K562 (cell line): ENCODE results near the gene OAT. TPM values are rescaled to one million over a fixed set of nuclear protein-coding genes. Genes with fewer than 3 reads are reported as not detected.

ENCODE experiments used
- ATAC-seq: fragments of 200-7000 bp; cut with Tn5 transposase; 3 replicates; pipeline ENCODE4 v1.9.1; 2020; ENCODE audit warnings: moderate library complexity
- BruUV-seq: library from RNA; stranded (reverse); fragments of 400-500 nt; replicated peaks from 2 replicates; lab custom pipeline; 2021; lab: Mats Ljungman, UMichigan
- CTCF ChIA-PET: fragments of 300-600 bp; formaldehyde crosslinking; extraction: SDS; loops from one replicate; lab custom pipeline; 2021; ENCODE audit warnings: low intra/inter-chr PET ratio; lab: Yijun Ruan, JAX
- POLR2A ChIA-PET: fragments of 300-600, 350-650 bp; sonication (Branson Sonifier 250); formaldehyde crosslinking; extraction: SDS; loops from one replicate; lab custom pipeline; 2021; ENCODE audit warnings: antibody characterized with exemption, inconsistent platforms; lab: Yijun Ruan, JAX
- DNase-seq, 4 experiments: peaks; one replicate each; pipeline versions ENCODE4 v3.0.0 to v3.0.0-alpha.2; 2011 to 2018; ENCODE audit warnings: low spot score in 3 of 4, mixed read lengths in 3 of 4; ENCODE audit errors: extremely low read depth in 1 of 4
- FAIRE-seq: peaks from 2 replicates; lab custom pipeline; 2011; peaks lifted over from hg19 to GRCh38; lab: Jason Lieb, UNC
- H2AFZ ChIP-seq: 2 replicates; pipeline ENCODE4 v1.6.0; 2011; ENCODE audit warnings: low read depth, low read length, control low read depth, inconsistent platforms
- H3K27ac ChIP-seq: fragments of 200-600 bp; 3 replicates; pipeline ENCODE4 v1.8.0; 2011; ENCODE audit warnings: low read depth, mild to moderate bottlenecking, control low read depth, inconsistent platforms, low read length, moderate library complexity, mixed read lengths; ENCODE audit errors: extremely low read depth
- H3K27me3 ChIP-seq, 2 experiments: fragments of 300-600 bp in 1 of 2; 2 replicates in 1 of 2; 3 replicates in 1 of 2; pipeline versions ENCODE4 v1.6.0 to v1.8.0; 2011; ENCODE audit warnings: inconsistent platforms in 2 of 2, low read length in 2 of 2, mild to moderate bottlenecking in 1 of 2, mixed read lengths in 1 of 2, moderate library complexity in 1 of 2; ENCODE audit not compliant: control insufficient read depth in 2 of 2, insufficient read depth in 2 of 2
- H3K36me3 ChIP-seq: fragments of 300-600 bp; 3 replicates; pipeline ENCODE4 v1.8.0; 2011; ENCODE audit warnings: mild to moderate bottlenecking, low read length, inconsistent platforms; ENCODE audit not compliant: control insufficient read depth, insufficient read depth
- H3K4me1 ChIP-seq, 2 experiments: fragments of 200-600 bp in 1 of 2; replicated peaks in 1 of 2; 2 replicates in 1 of 2; 3 replicates in 1 of 2; pipeline versions ENCODE4 v1.5.1 to v1.8.0; 2011; ENCODE audit warnings: inconsistent platforms in 2 of 2, low read length in 2 of 2, mild to moderate bottlenecking in 1 of 2, mixed read lengths in 1 of 2, moderate library complexity in 1 of 2; ENCODE audit not compliant: control insufficient read depth in 2 of 2, insufficient read depth in 2 of 2
- H3K4me2 ChIP-seq: 2 replicates; pipeline ENCODE4 v1.6.1; 2011; ENCODE audit warnings: low read length, control low read depth, inconsistent platforms, mixed read lengths; ENCODE audit not compliant: insufficient read depth
- H3K4me3 ChIP-seq: fragments of 200-600 bp; sonication (generic), shearing (Covaris generic); 2 replicates; pipeline ENCODE4 v1.5.1; 2016; ENCODE audit warnings: control low read depth, inconsistent platforms
- H3K79me2 ChIP-seq: fragments of 200-600 bp; 3 replicates; pipeline ENCODE4 v1.8.0; 2011; ENCODE audit warnings: low read length, inconsistent platforms; ENCODE audit not compliant: control insufficient read depth, insufficient read depth
- H3K9ac ChIP-seq, 2 experiments: 2 replicates each; pipeline versions ENCODE4 v1.6.0 to v1.6.1; 2011; ENCODE audit warnings: low read depth in 2 of 2, low read length in 2 of 2, control low read depth in 1 of 2, inconsistent platforms in 1 of 2, mild to moderate bottlenecking in 1 of 2, mixed read lengths in 1 of 2; ENCODE audit not compliant: insufficient read depth in 1 of 2
- H3K9me1 ChIP-seq: one replicate; pipeline ENCODE4 v1.6.0; 2011; ENCODE audit warnings: inconsistent platforms, mild to moderate bottlenecking, low read length, moderate library complexity; ENCODE audit not compliant: control insufficient read depth, insufficient read depth
- H3K9me3 ChIP-seq: replicated peaks from 2 replicates; pipeline ENCODE4 v1.5.1; 2011; ENCODE audit warnings: low read depth, low read length, inconsistent platforms; ENCODE audit not compliant: control insufficient read depth, insufficient read depth
- H4K20me1 ChIP-seq: replicated peaks from 2 replicates; pipeline ENCODE4 v1.6.1; 2011; ENCODE audit warnings: low read length, inconsistent platforms, mixed read lengths; ENCODE audit not compliant: control insufficient read depth, insufficient read depth
- ATF4 ChIP-seq: fragments of 450-650 bp; formaldehyde crosslinking; IDR thresholded peaks from 2 replicates; pipeline ENCODE4 v1.4.0; 2022; ENCODE audit warnings: mild to moderate bottlenecking, moderate library complexity
- BCOR ChIP-seq: fragments of 450-650 bp; IDR thresholded peaks from 2 replicates; pipeline ENCODE4 v1.6.1; 2016
- CHD4 ChIP-seq: fragments of 200-600 bp; sonication (generic); IDR thresholded peaks from 3 replicates; pipeline ENCODE4 v1.6.1; 2012; ENCODE audit warnings: low read depth, mild to moderate bottlenecking, mixed read lengths, low read length, inconsistent platforms; ENCODE audit not compliant: insufficient read depth, insufficient replicate concordance, poor library complexity, severe bottlenecking
- CXXC5 ChIP-seq: fragments of 250-450 bp; sonication (Bioruptor Pico); IDR thresholded peaks from 2 replicates; pipeline ENCODE4 v1.8.0; 2022; ENCODE audit warnings: inconsistent platforms, mild to moderate bottlenecking, moderate library complexity
- HMBOX1 ChIP-seq: sonication (generic); IDR thresholded peaks from 2 replicates; pipeline ENCODE4 v1.6.1; 2016
- HNRNPUL1 ChIP-seq: fragments of 200-400 bp; formaldehyde crosslinking; IDR thresholded peaks from 2 replicates; pipeline ENCODE4 v1.6.1; 2017; ENCODE audit warnings: low read length
- KDM5B ChIP-seq: fragments of 200-600 bp; sonication (generic); IDR thresholded peaks from 2 replicates; pipeline ENCODE4 v1.6.1; 2012; ENCODE audit warnings: low read depth, mild to moderate bottlenecking, moderate library complexity, low read length, control low read depth, inconsistent platforms; ENCODE audit not compliant: insufficient replicate concordance
- MECOM ChIP-seq: fragments of 250-450 bp; sonication (Bioruptor Pico); IDR thresholded peaks from 2 replicates; pipeline ENCODE4 v1.8.0; 2022; ENCODE audit warnings: inconsistent platforms
- POLR2A ChIP-seq: fragments of 450-650 bp; conservative IDR thresholded peaks from 2 replicates; pipeline ENCODE4 v1.6.1; 2016
- SIN3A ChIP-seq, 2 experiments: fragments of 150-350 bp in 1 of 2; IDR thresholded peaks; 2 replicates each; pipeline ENCODE4 v1.6.1; 2011 to 2016; ENCODE audit warnings: borderline replicate concordance in 2 of 2, low read depth in 2 of 2, low read length in 2 of 2, mild to moderate bottlenecking in 2 of 2, moderate library complexity in 2 of 2; ENCODE audit not compliant: control insufficient read depth in 1 of 2
- SMARCA4 ChIP-seq: fragments of 450-650 bp; IDR thresholded peaks from 2 replicates; pipeline ENCODE4 v1.6.1; 2016
- SNAPC5 ChIP-seq: fragments of 250-450 bp; sonication (Bioruptor Pico); IDR thresholded peaks from 2 replicates; pipeline ENCODE4 v1.8.0; 2021; ENCODE audit warnings: moderate library complexity, mild to moderate bottlenecking, inconsistent platforms
- SNIP1 ChIP-seq: fragments of 450-650 bp; IDR thresholded peaks from 2 replicates; pipeline ENCODE4 v1.7.1; 2017; ENCODE audit warnings: low read depth, mild to moderate bottlenecking
- STAG1 ChIP-seq: sonication (generic); formaldehyde crosslinking; IDR thresholded peaks from 2 replicates; pipeline ENCODE4 v1.5.0; 2020; ENCODE audit warnings: missing genetic modification reagents, borderline replicate concordance
- TSC22D4 ChIP-seq: fragments of 450-650 bp; IDR thresholded peaks from 2 replicates; pipeline ENCODE4 v1.6.1; 2016; ENCODE audit warnings: missing genetic modification characterization, missing biosample characterization, control low read depth
- ZBTB11 ChIP-seq, 3 experiments: fragments of 200-800 bp in 1 of 3; fragments of 250-450 bp in 1 of 3; fragments of 450-650 bp in 1 of 3; sonication (Bioruptor Pico) in 1 of 3; sonication (Bioruptor generic) in 1 of 3; formaldehyde crosslinking in 1 of 3; IDR thresholded peaks; 2 replicates each; pipeline versions ENCODE4 v1.6.1 to v1.8.0; 2016 to 2022; ENCODE audit warnings: mild to moderate bottlenecking in 2 of 3, missing genetic modification characterization in 2 of 3, missing compliant biosample characterization in 1 of 3, moderate library complexity in 1 of 3
- ZNF253 ChIP-seq: fragments of 250-450 bp; sonication (Bioruptor Pico); conservative IDR thresholded peaks from 2 replicates; pipeline ENCODE4 v1.6.1; 2021; ENCODE audit warnings: mild to moderate bottlenecking
- ZNF551 ChIP-seq: fragments of 250-450 bp; sonication (Bioruptor Pico); IDR thresholded peaks from 2 replicates; pipeline ENCODE4 v1.5.0; 2021; ENCODE audit warnings: mild to moderate bottlenecking, moderate library complexity
- WGBS: fragments of 100-300 bp; shearing (Covaris generic); methylation state at CpG from one replicate; pipeline ENCODE4 v1.1.6; 2016; ENCODE audit warnings: low coverage, mixed read lengths; ENCODE audit not compliant: insufficient coverage; ENCODE audit errors: missing lambda C conversion rate; 5-methylcytosine and 5-hydroxymethylcytosine counted together
- in situ Hi-C: fragments of 300-500 bp; cut with MboI; formaldehyde crosslinking; loops from 4 replicates; pipeline ENCODE4 v1.15.0; 2018; ENCODE audit warnings: inconsistent platforms, mixed read lengths
- intact Hi-C: fragments of 100-400 bp; cut with micrococcal nuclease; formaldehyde crosslinking; loops from 2 replicates; pipeline ENCODE4 v1.14.2; 2022
- polyA plus RNA-seq, 8 experiments: library from polyadenylated mRNA; depleted of rRNA in 4 of 8; stranded (reverse) in 5 of 8; unstranded in 3 of 8; fragments of >200 nt; fragmentation: Nextera tagmentation in 2 of 8; fragmentation: Illumina TruSeq in 1 of 8; extraction: Ambion mirVana in 2 of 8; extraction: Trizol in 1 of 8; gene quantifications; 2 replicates each; pipeline versions ENCODE4 v1.2.1 to v1.2.3, GENCODE V29; 2011 to 2014; ENCODE audit warnings: inconsistent platforms in 1 of 8, missing spikeins in 1 of 8
- total RNA-seq, 7 experiments: library from RNA; depleted of rRNA in 6 of 7; stranded (reverse); fragments of >200 nt in 6 of 7; fragmentation: Illumina TruSeq in 2 of 7; extraction: Trizol in 2 of 7; gene quantifications; 2 replicates each; pipeline versions ENCODE4 v1.2.1 to v1.2.3, GENCODE V29; 2011 to 2021; ENCODE audit warnings: low replicate concordance in 1 of 7

OAT gene
- total and polyA plus RNA-seq, 9 of the 15 experiments (the other 6 are each of a cell fraction or from before 2014, with no cell fraction given), result 100 to 312 (median 163) TPM

- H3K4me1 ChIP-seq, result peaks cover 0 to 3% of the 10 kb centered on the region in 2 experiments; a peak in 1 of 5 replicates
- H3K4me3 ChIP-seq, result no peak overlapping the region
- no peaks in the 10 kb centered on the region for H3K79me2 ChIP-seq
- H3K36me3 ChIP-seq, result no peaks in the 10 kb centered on the region
- H3K9ac ChIP-seq, result no peak overlapping the region
- ChIA-PET CTCF (no interaction called here), POLR2A (no interaction called here)
- peaks cover 0 to 55% of the 10 kb centered on the region in 2 experiments; a peak in 2 of 5 replicates for H3K27me3 ChIP-seq
- FAIRE-seq, result no peak
- H2AFZ ChIP-seq, result no peak overlapping the region
- no peaks in the 10 kb centered on the region for H4K20me1 ChIP-seq
- no peaks in the 10 kb centered on the region for H3K9me1 ChIP-seq
- 5% methylated on average over 6 of the region's 8 CpGs for WGBS
- in situ Hi-C loops, result no loop called here
- no peak overlapping the region for H3K27ac ChIP-seq
- no peak for TF ChIP-seq POLR2A
- no peak for TF ChIP-seq SNIP1
- no peak for TF ChIP-seq SNAPC5 (CRISPR knock-in tag)
- TF ChIP-seq ZNF551, result no peak
- no peak for TF ChIP-seq CHD4
- TF ChIP-seq ZBTB11 (CRISPR knock-in tag; IDR thresholded peaks at IDR 0.05), result no peak
- TF ChIP-seq MECOM (CRISPR knock-in tag), result no peak
- TF ChIP-seq SIN3A (IDR thresholded peaks at IDR 0.05; ENCODE audit: borderline replicate concordance in 2 of 2, control insufficient read depth in 1 of 2, low read depth in 2 of 2, low read length in 2 of 2), result no peak
- TF ChIP-seq TSC22D4, result no peak
- TF ChIP-seq ZNF253 (CRISPR knock-in tag), result no peak
- no peak for TF ChIP-seq CXXC5 (CRISPR knock-in tag)
- no peak for TF ChIP-seq HNRNPUL1
- no peak for TF ChIP-seq ATF4 (CRISPR knock-in tag)
- no peak for TF ChIP-seq BCOR
- TF ChIP-seq KDM5B, result no peak
- no peak for TF ChIP-seq STAG1 (CRISPR knock-in tag)
- no peak for TF ChIP-seq SMARCA4
- TF ChIP-seq HMBOX1, result no peak
- TF ChIP-seq, all 486 proteins: peak for 0
- no peaks in the 10 kb centered on the region for H3K9me3 ChIP-seq
- no peak overlapping the region for H3K4me2 ChIP-seq
- ATAC-seq (no peak), DNase-seq (no peak)
- no TSS peak for BruUV-seq
- intact Hi-C loops, result no loop called here
Observed at GRCh38 chr10:124348801-124349200, 69.9 kb downstream of the OAT start.
